ENCODE measurements around the gene PIAS3. TPM values are rescaled to one million over a fixed set of nuclear protein-coding genes. Genes with fewer than 3 reads are reported as not detected.

The PIAS3 gene
- total and polyA plus RNA-seq, 10 of the 15 experiments (the other 5 are each of a cell fraction or from before 2014, with no cell fraction given): 0.85 to 14.9 (median 10.6) TPM

DNA sequence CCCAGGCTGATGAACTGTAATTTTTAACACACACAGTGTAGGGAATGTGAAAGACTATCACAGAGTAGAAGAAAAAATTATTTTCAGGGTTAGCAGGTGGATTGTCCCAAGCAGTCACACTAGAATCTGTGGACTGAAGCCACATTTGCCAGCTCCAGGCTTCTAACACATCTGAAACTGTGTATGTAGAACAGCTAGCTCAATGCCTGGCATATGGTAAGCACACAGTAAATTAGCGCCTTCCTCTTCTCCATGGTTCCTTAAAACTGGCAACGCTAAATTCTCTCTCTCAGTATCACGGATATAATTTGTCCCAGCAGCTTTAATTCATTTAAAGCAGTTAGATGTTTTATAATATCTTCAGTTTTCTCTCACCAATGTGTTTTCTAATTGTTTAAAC lies 15.8 kb downstream of the PIAS3 start:
- in situ Hi-C loops (cut with MboI) (no loop called here), intact Hi-C loops (cut with micrococcal nuclease; ENCODE audit: unreplicated experiment) (no loop called here)
- Histone ChIP-seq H3K27ac (ENCODE audit: control insufficient read depth, insufficient read depth) (no peak overlapping the region), H3K4me1 (ENCODE audit: control insufficient read depth, insufficient read depth, low read length) (peaks cover 15% of the 10 kb centered on the region), H3K79me2 (ENCODE audit: control insufficient read depth, insufficient read depth, low read length) (no peaks in the 10 kb centered on the region), H3K9ac (ENCODE audit: control insufficient read depth, insufficient read depth, low read length) (no peak overlapping the region), H3K4me3 (no peak overlapping the region), H3K9me3 (replicated peaks; ENCODE audit: control insufficient read depth, insufficient read depth, low read length) (no peaks in the 10 kb centered on the region), H3K36me3 (ENCODE audit: control insufficient read depth in 2 of 2, insufficient read depth in 2 of 2, low read length in 1 of 2) (peaks cover 8 to 22% of the 10 kb centered on the region in 2 experiments), H4K20me1 (ENCODE audit: control insufficient read depth, insufficient read depth) (no peaks in the 10 kb centered on the region), H3K4me2 (ENCODE audit: control insufficient read depth, insufficient read depth) (no peak overlapping the region), H3K27me3 (replicated peaks in 1 of 2; ENCODE audit: control insufficient read depth in 2 of 2, insufficient read depth in 2 of 2, low read length in 1 of 2) (no peaks in the 10 kb centered on the region), H2AFZ (ENCODE audit: control insufficient read depth, low read depth, low read length) (no peak overlapping the region)
- ATAC-seq (no peak), DNase-seq (ENCODE audit: low read depth, low spot score) (no peak), FAIRE-seq (no peak)
- ChIA-PET POLR2A (interaction anchor here (0.6 to 1.2 kb wide), 2 partner anchors 15 to 169 kb away, joined by 3 to 5 read pairs; no protein-coding TSS in a partner anchor), RAD21 (ENCODE audit: unreplicated experiment) (no interaction called here), CTCF (interaction anchor here (0.6 to 8.2 kb wide), 7 partner anchors 8 to 171 kb away, joined by 3 to 172 read pairs (median 40); partner anchors contain the start of genes ITGA10 and PIAS3), SMC1A (ENCODE audit: uncharacterized antibody, unreplicated experiment) (interaction anchor here (3.3 kb wide), 1 partner anchor 17 kb away, joined by 20 read pairs; the partner anchor contains the start of genes POLR3C and RNF115)
- WGBS (ENCODE audit: insufficient coverage, insufficient replicate concordance, low lambda C conversion rate, missing lambda C conversion rate): 96% methylated on average over 3 of the region's 3 CpGs
- no peak for TF ChIP-seq ZNF24 (IDR thresholded peaks at IDR 0.05)
- TF ChIP-seq PAX8 (IDR thresholded peaks at IDR 0.05): no peak
- TF ChIP-seq PAX5 (IDR thresholded peaks at IDR 0.05; ENCODE audit: borderline replicate concordance, low read depth, low read length): no peak
- no peak for TF ChIP-seq CEBPB (IDR thresholded peaks at IDR 0.05; ENCODE audit: borderline replicate concordance in 1 of 2, low read depth in 2 of 2, low read length in 2 of 2)
- TF ChIP-seq SMARCA5 (IDR thresholded peaks at IDR 0.05): no peak
- TF ChIP-seq SMC3 (IDR thresholded peaks at IDR 0.05; ENCODE audit: borderline replicate concordance, low read length): no peak
- no peak for TF ChIP-seq DPF2 (IDR thresholded peaks at IDR 0.05)
- TF ChIP-seq, protein P1, sequence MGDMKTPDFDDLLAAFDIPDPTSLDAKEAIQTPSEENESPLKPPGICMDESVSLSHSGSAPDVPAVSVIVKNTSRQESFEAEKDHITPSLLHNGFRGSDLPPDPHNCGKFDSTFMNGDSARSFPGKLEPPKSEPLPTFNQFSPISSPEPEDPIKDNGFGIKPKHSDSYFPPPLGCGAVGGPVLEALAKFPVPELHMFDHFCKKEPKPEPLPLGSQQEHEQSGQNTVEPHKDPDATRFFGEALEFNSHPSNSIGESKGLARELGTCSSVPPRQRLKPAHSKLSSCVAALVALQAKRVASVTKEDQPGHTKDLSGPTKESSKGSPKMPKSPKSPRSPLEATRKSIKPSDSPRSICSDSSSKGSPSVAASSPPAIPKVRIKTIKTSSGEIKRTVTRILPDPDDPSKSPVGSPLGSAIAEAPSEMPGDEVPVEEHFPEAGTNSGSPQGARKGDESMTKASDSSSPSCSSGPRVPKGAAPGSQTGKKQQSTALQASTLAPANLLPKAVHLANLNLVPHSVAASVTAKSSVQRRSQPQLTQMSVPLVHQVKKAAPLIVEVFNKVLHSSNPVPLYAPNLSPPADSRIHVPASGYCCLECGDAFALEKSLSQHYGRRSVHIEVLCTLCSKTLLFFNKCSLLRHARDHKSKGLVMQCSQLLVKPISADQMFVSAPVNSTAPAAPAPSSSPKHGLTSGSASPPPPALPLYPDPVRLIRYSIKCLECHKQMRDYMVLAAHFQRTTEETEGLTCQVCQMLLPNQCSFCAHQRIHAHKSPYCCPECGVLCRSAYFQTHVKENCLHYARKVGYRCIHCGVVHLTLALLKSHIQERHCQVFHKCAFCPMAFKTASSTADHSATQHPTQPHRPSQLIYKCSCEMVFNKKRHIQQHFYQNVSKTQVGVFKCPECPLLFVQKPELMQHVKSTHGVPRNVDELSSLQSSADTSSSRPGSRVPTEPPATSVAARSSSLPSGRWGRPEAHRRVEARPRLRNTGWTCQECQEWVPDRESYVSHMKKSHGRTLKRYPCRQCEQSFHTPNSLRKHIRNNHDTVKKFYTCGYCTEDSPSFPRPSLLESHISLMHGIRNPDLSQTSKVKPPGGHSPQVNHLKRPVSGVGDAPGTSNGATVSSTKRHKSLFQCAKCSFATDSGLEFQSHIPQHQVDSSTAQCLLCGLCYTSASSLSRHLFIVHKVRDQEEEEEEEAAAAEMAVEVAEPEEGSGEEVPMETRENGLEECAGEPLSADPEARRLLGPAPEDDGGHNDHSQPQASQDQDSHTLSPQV (IDR thresholded peaks at IDR 0.05): no peak
- TF ChIP-seq RELA (IDR thresholded peaks at IDR 0.05; ENCODE audit: borderline replicate concordance, partially characterized antibody): no peak
- TF ChIP-seq IRF4 (IDR thresholded peaks at IDR 0.05; ENCODE audit: low read depth, low read length): no peak
- TF ChIP-seq, protein P2, sequence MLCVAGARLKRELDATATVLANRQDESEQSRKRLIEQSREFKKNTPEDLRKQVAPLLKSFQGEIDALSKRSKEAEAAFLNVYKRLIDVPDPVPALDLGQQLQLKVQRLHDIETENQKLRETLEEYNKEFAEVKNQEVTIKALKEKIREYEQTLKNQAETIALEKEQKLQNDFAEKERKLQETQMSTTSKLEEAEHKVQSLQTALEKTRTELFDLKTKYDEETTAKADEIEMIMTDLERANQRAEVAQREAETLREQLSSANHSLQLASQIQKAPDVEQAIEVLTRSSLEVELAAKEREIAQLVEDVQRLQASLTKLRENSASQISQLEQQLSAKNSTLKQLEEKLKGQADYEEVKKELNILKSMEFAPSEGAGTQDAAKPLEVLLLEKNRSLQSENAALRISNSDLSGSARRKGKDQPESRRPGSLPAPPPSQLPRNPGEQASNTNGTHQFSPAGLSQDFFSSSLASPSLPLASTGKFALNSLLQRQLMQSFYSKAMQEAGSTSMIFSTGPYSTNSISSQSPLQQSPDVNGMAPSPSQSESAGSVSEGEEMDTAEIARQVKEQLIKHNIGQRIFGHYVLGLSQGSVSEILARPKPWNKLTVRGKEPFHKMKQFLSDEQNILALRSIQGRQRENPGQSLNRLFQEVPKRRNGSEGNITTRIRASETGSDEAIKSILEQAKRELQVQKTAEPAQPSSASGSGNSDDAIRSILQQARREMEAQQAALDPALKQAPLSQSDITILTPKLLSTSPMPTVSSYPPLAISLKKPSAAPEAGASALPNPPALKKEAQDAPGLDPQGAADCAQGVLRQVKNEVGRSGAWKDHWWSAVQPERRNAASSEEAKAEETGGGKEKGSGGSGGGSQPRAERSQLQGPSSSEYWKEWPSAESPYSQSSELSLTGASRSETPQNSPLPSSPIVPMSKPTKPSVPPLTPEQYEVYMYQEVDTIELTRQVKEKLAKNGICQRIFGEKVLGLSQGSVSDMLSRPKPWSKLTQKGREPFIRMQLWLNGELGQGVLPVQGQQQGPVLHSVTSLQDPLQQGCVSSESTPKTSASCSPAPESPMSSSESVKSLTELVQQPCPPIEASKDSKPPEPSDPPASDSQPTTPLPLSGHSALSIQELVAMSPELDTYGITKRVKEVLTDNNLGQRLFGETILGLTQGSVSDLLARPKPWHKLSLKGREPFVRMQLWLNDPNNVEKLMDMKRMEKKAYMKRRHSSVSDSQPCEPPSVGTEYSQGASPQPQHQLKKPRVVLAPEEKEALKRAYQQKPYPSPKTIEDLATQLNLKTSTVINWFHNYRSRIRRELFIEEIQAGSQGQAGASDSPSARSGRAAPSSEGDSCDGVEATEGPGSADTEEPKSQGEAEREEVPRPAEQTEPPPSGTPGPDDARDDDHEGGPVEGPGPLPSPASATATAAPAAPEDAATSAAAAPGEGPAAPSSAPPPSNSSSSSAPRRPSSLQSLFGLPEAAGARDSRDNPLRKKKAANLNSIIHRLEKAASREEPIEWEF (IDR thresholded peaks at IDR 0.05; ENCODE audit: insufficient replicate concordance, low read depth, low read length): no peak
- TF ChIP-seq, protein P3, sequence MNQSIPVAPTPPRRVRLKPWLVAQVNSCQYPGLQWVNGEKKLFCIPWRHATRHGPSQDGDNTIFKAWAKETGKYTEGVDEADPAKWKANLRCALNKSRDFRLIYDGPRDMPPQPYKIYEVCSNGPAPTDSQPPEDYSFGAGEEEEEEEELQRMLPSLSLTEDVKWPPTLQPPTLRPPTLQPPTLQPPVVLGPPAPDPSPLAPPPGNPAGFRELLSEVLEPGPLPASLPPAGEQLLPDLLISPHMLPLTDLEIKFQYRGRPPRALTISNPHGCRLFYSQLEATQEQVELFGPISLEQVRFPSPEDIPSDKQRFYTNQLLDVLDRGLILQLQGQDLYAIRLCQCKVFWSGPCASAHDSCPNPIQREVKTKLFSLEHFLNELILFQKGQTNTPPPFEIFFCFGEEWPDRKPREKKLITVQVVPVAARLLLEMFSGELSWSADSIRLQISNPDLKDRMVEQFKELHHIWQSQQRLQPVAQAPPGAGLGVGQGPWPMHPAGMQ (IDR thresholded peaks at IDR 0.05; ENCODE audit: borderline replicate concordance): no peak
- TF ChIP-seq CREB1 (IDR thresholded peaks at IDR 0.05; ENCODE audit: low read depth): no peak
- no TSS peak for BruUV-seq (replicated peaks)
